ENCODE measurements around the gene MAN1B1. TPM values are rescaled to one million over a fixed set of nuclear protein-coding genes. Genes with fewer than 3 reads are reported as not detected.
"Not testable (repeated sequence)": the region's sequence is repeated elsewhere in the genome, so short reads cannot be mapped to it uniquely, and the experiment has no call there.

MAN1B1 gene
- polyA plus RNA-seq, 1 donor (not counting 4 experiments of a cell fraction or from before 2014, with no cell fraction given): 34.3 TPM

DNA sequence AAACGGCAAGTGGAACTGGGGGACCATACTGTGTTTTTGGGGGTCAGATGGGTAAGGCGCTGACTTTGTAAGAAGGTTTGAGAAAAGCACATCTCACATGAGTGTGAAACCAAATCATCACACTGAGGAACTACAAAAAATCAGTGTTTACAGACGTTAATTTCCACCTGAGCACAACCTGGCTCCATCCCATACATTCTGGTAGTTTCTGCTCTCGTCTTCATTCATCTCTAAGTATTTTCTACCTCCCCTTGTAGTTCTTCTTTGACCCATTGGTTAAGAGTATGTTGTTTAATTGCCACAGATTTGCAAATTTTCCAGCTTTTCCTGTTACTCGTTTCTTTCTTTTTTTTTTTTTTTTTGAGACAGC, 36.7 kb downstream of the MAN1B1 start:
- FAIRE-seq: no peak
- Histone ChIP-seq H3K4me3 (ENCODE audit: control insufficient read depth in 2 of 3, extremely low read depth in 1 of 3, insufficient read depth in 2 of 3, low read depth in 1 of 3, low read length in 3 of 3) (no peak overlapping the region), H3K79me2 (ENCODE audit: control insufficient read depth, insufficient read depth, low read length) (peaks cover 21% of the 10 kb centered on the region), H3K27ac (ENCODE audit: control insufficient read depth, insufficient read depth, low read length) (no peak overlapping the region), H3K4me2 (ENCODE audit: control insufficient read depth, extremely low read depth, insufficient read depth, low read depth, low read length) (no peak overlapping the region), H3K4me1 (ENCODE audit: control insufficient read depth, extremely low read depth, insufficient read depth, low read length) (peaks cover 6% of the 10 kb centered on the region), H3K9me3 (ENCODE audit: control insufficient read depth, low read depth, low read length) (no peaks in the 10 kb centered on the region), H3K9me1 (ENCODE audit: control insufficient read depth, extremely low read depth, insufficient read depth, low read length) (no peaks in the 10 kb centered on the region), H3K27me3 (ENCODE audit: control insufficient read depth, extremely low read depth, insufficient read depth, low read length) (no peaks in the 10 kb centered on the region), H2AFZ (ENCODE audit: control insufficient read depth, low read length) (no peak overlapping the region), H4K20me1 (ENCODE audit: control insufficient read depth, extremely low read depth, insufficient read depth, low read length) (peaks cover 3% of the 10 kb centered on the region), H3K9ac (ENCODE audit: control insufficient read depth, extremely low read depth, insufficient read depth, low read length) (no peak overlapping the region), H3K36me3 (ENCODE audit: control insufficient read depth in 2 of 2, extremely low read depth in 1 of 2, insufficient read depth in 2 of 2, low read length in 2 of 2) (no peaks in the 10 kb centered on the region)
- TF ChIP-seq EZH2 (IDR thresholded peaks at IDR 0.05; ENCODE audit: low read length): no peak
- TF ChIP-seq, protein P1, sequence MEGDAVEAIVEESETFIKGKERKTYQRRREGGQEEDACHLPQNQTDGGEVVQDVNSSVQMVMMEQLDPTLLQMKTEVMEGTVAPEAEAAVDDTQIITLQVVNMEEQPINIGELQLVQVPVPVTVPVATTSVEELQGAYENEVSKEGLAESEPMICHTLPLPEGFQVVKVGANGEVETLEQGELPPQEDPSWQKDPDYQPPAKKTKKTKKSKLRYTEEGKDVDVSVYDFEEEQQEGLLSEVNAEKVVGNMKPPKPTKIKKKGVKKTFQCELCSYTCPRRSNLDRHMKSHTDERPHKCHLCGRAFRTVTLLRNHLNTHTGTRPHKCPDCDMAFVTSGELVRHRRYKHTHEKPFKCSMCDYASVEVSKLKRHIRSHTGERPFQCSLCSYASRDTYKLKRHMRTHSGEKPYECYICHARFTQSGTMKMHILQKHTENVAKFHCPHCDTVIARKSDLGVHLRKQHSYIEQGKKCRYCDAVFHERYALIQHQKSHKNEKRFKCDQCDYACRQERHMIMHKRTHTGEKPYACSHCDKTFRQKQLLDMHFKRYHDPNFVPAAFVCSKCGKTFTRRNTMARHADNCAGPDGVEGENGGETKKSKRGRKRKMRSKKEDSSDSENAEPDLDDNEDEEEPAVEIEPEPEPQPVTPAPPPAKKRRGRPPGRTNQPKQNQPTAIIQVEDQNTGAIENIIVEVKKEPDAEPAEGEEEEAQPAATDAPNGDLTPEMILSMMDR (optimal IDR thresholded peaks at IDR 0.05 in 1 of 3, IDR thresholded peaks at IDR 0.05 in 1 of 3, conservative IDR thresholded peaks at IDR 0.05 in 1 of 3; ENCODE audit: extremely low read depth in 1 of 3, insufficient read depth in 2 of 3, low read length in 3 of 3): no peak
- no peak for DNase-seq (ENCODE audit: low read depth, low spot score)
- dilution Hi-C loops (cut with MboI; ENCODE audit: extremely low pct_ligation_motif_present, low sequenced_read_pairs): no loop called here

DNA sequence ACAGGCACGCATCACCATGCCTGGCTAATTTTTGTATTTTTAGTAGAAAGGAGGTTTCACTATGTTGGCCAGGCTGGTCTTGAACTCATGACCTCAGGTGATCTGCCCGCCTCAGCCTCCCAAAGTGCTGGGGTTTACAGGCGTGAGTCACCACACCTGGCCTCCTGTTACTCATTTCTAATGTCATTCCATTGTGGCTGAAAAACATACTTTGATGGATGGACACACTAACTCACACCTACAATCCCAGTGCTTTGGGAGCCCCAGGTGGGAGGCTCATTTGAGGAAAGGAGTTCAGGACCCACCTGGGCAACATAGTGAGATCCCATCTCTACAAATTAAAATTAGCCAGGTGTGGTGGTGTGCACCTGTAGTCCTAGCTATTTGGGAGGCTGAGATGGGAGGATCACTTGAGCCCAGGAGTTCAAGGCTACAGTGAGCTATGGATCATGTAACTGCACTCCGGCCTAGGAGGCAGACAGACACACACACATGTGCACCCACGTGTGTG, 37.2 kb downstream of the MAN1B1 start:
- dilution Hi-C loops (cut with MboI; ENCODE audit: extremely low pct_ligation_motif_present, low sequenced_read_pairs); DNase-seq (ENCODE audit: low read depth, low spot score): not testable (repeated sequence)

DNA sequence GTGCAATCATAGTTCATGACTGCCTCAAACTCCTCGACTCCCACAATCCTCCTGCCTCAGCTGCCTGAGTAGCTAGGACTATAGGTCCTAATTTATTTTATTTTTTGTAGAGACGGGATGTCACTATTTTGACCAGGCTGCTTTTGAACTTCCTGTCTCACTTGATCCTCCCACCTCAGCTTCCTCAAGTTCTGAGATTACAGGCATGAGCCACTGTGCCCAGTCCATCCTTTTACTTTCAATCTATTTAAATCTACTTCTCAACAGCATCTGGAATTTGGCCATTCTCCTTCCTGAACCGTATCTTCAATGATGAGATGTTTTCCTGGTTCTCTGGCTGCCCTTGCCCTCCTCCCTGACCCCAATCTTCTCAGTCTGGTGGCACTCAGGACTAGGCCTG, 40.0 kb downstream of the MAN1B1 start:
- H3K36me3 ChIP-seq (ENCODE audit: control insufficient read depth in 2 of 2, extremely low read depth in 1 of 2, insufficient read depth in 2 of 2, low read length in 2 of 2): no peaks in the 10 kb centered on the region
- no peaks in the 10 kb centered on the region for H3K9me3 ChIP-seq (ENCODE audit: control insufficient read depth, low read depth, low read length)
- peaks cover 3% of the 10 kb centered on the region for H4K20me1 ChIP-seq (ENCODE audit: control insufficient read depth, extremely low read depth, insufficient read depth, low read length)
- peaks cover 31% of the 10 kb centered on the region for H3K79me2 ChIP-seq (ENCODE audit: control insufficient read depth, insufficient read depth, low read length)
- H3K4me1 ChIP-seq (ENCODE audit: control insufficient read depth, extremely low read depth, insufficient read depth, low read length): peaks cover 15% of the 10 kb centered on the region
- no peak for TF ChIP-seq EZH2 (IDR thresholded peaks at IDR 0.05; ENCODE audit: low read length)
- TF ChIP-seq, protein P1 (optimal IDR thresholded peaks at IDR 0.05 in 1 of 3, IDR thresholded peaks at IDR 0.05 in 1 of 3, conservative IDR thresholded peaks at IDR 0.05 in 1 of 3; ENCODE audit: extremely low read depth in 1 of 3, insufficient read depth in 2 of 3, low read length in 3 of 3): no peak
- H3K9me1 ChIP-seq (ENCODE audit: control insufficient read depth, extremely low read depth, insufficient read depth, low read length): no peaks in the 10 kb centered on the region
- no peak overlapping the region for H3K4me2 ChIP-seq (ENCODE audit: control insufficient read depth, extremely low read depth, insufficient read depth, low read depth, low read length)
- H3K27me3 ChIP-seq (ENCODE audit: control insufficient read depth, extremely low read depth, insufficient read depth, low read length): no peaks in the 10 kb centered on the region
- DNase-seq (ENCODE audit: low read depth, low spot score) (no peak), FAIRE-seq (no peak)
- dilution Hi-C loops (cut with MboI; ENCODE audit: extremely low pct_ligation_motif_present, low sequenced_read_pairs): no loop called here
- H3K27ac ChIP-seq (ENCODE audit: control insufficient read depth, insufficient read depth, low read length): no peak overlapping the region
- no peak overlapping the region for H3K4me3 ChIP-seq (ENCODE audit: control insufficient read depth in 2 of 3, extremely low read depth in 1 of 3, insufficient read depth in 2 of 3, low read depth in 1 of 3, low read length in 3 of 3)
- no peak overlapping the region for H3K9ac ChIP-seq (ENCODE audit: control insufficient read depth, extremely low read depth, insufficient read depth, low read length)
- no peak overlapping the region for H2AFZ ChIP-seq (ENCODE audit: control insufficient read depth, low read length)

More for the DNA sequence above, 37.2 kb downstream of the MAN1B1 start:
- H3K27me3 ChIP-seq (ENCODE audit: control insufficient read depth, extremely low read depth, insufficient read depth, low read length); FAIRE-seq; H3K4me2 ChIP-seq (ENCODE audit: control insufficient read depth, extremely low read depth, insufficient read depth, low read depth, low read length); H3K27ac ChIP-seq (ENCODE audit: control insufficient read depth, insufficient read depth, low read length); H3K4me3 ChIP-seq (ENCODE audit: control insufficient read depth in 2 of 3, extremely low read depth in 1 of 3, insufficient read depth in 2 of 3, low read depth in 1 of 3, low read length in 3 of 3); H2AFZ ChIP-seq (ENCODE audit: control insufficient read depth, low read length); H3K9me3 ChIP-seq (ENCODE audit: control insufficient read depth, low read depth, low read length); H3K9me1 ChIP-seq (ENCODE audit: control insufficient read depth, extremely low read depth, insufficient read depth, low read length); H3K9ac ChIP-seq (ENCODE audit: control insufficient read depth, extremely low read depth, insufficient read depth, low read length); H3K36me3 ChIP-seq (ENCODE audit: control insufficient read depth in 2 of 2, extremely low read depth in 1 of 2, insufficient read depth in 2 of 2, low read length in 2 of 2); H4K20me1 ChIP-seq (ENCODE audit: control insufficient read depth, extremely low read depth, insufficient read depth, low read length): not testable (repeated sequence)
- Histone ChIP-seq H3K79me2 (ENCODE audit: control insufficient read depth, insufficient read depth, low read length) (peaks cover 26% of the 10 kb centered on the region), H3K4me1 (ENCODE audit: control insufficient read depth, extremely low read depth, insufficient read depth, low read length) (peaks cover 12% of the 10 kb centered on the region)

Measured in keratinocyte (primary cell).